HG02571 (cell line): ENCODE results near the gene DNAH9.

ENCODE experiments used
- ATAC-seq: cut with Tn5 transposase; IDR thresholded peaks from one replicate; pipeline ENCODE4 v1.9.1; 2021; ENCODE audit warnings: mild to moderate bottlenecking, moderate library complexity; ENCODE audit not compliant: unreplicated experiment

Gene DNAH9

GRCh38 chr17:11825572-11826209 is 227.4 kb downstream of the DNAH9 start:
- no peak for ATAC-seq

GRCh38 chr17:11832401-11833137 is 234.3 kb downstream of the DNAH9 start:
- no peak for ATAC-seq

- no peak for ATAC-seq
Observed at GRCh38 chr17:11836508-11836907, 238.2 kb downstream of the DNAH9 start.

- no peak for ATAC-seq
Observed at GRCh38 chr17:11840052-11840451, 241.8 kb downstream of the DNAH9 start.

- ATAC-seq = no peak
Observed at GRCh38 chr17:11840831-11841230, 242.6 kb downstream of the DNAH9 start.

GRCh38 chr17:11848330-11848729 is 250.1 kb downstream of the DNAH9 start:
- no peak for ATAC-seq

- no peak for ATAC-seq
Observed at GRCh38 chr17:11852231-11852630, 254.0 kb downstream of the DNAH9 start.

- ATAC-seq = no peak
Observed at GRCh38 chr17:11852912-11853311, 254.6 kb downstream of the DNAH9 start.

- ATAC-seq = no peak
Observed at GRCh38 chr17:11853321-11854151, 255.3 kb downstream of the DNAH9 start.

- no peak for ATAC-seq
Observed at GRCh38 chr17:11855306-11855705, 257.0 kb downstream of the DNAH9 start.

- ATAC-seq = no peak
Observed at GRCh38 chr17:11857006-11857405, 258.7 kb downstream of the DNAH9 start.

GRCh38 chr17:11869680-11870394 is 271.6 kb downstream of the DNAH9 start:
- no peak for ATAC-seq

- no peak for ATAC-seq
Observed at GRCh38 chr17:11871773-11872172, 273.5 kb downstream of the DNAH9 start.

GRCh38 chr17:11874756-11875155 is 276.5 kb downstream of the DNAH9 start:
- ATAC-seq = no peak

GRCh38 chr17:11880714-11881113 is 282.4 kb downstream of the DNAH9 start:
- ATAC-seq = no peak

GRCh38 chr17:11882716-11883115 is 284.4 kb downstream of the DNAH9 start:
- ATAC-seq = no peak

- ATAC-seq = no peak
Observed at GRCh38 chr17:11885051-11885450, 286.8 kb downstream of the DNAH9 start.

- ATAC-seq = no peak
Observed at GRCh38 chr17:11889266-11889665, 291.0 kb downstream of the DNAH9 start.

GRCh38 chr17:11893862-11894261 is 295.6 kb downstream of the DNAH9 start:
- ATAC-seq = no peak

GRCh38 chr17:11896199-11896598 is 297.9 kb downstream of the DNAH9 start:
- no peak for ATAC-seq
